Endothelial cell of umbilical vein (primary cell): Measurements from ENCODE around the gene CELF2. TPM values are rescaled to one million over a fixed set of nuclear protein-coding genes. Genes with fewer than 3 reads are reported as not detected.

Source experiments
- BruUV-seq: library from RNA; stranded (reverse); fragments of 400-500 nt; replicated peaks from 2 replicates; lab custom pipeline; 2021; lab: Mats Ljungman, UMichigan
- CTCF ChIA-PET: fragments of 300-600, 350-600 bp; sonication (Branson Sonifier 250); formaldehyde crosslinking; loops from one replicate; lab custom pipeline; 2021; ENCODE audit warnings: antibody characterized with exemption, inconsistent platforms; lab: Charles Lee
- POLR2A ChIA-PET: fragments of 300-600, 350-600 bp; sonication (Branson Sonifier 250); formaldehyde crosslinking; loops from one replicate; lab custom pipeline; 2021; ENCODE audit warnings: antibody characterized with exemption, inconsistent platforms; lab: Charles Lee
- DNase-seq: peaks from one replicate; pipeline ENCODE4 v3.0.0-alpha.2; 2011; ENCODE audit warnings: low read depth, low spot score
- FAIRE-seq: peaks from 2 replicates; lab custom pipeline; 2011; peaks lifted over from hg19 to GRCh38; lab: Jason Lieb, UNC
- H2AFZ ChIP-seq: 2 replicates; pipeline ENCODE4 v1.6.0; 2012; ENCODE audit warnings: low read depth, low read length, control low read depth, inconsistent platforms
- H3K27ac ChIP-seq: 2 replicates; pipeline ENCODE4 v1.5.1; 2011; ENCODE audit warnings: low read depth, mild to moderate bottlenecking, control low read depth, low read length, moderate library complexity; ENCODE audit not compliant: insufficient read depth
- H3K27me3 ChIP-seq, 2 experiments: 2 replicates each; pipeline versions ENCODE4 v1.6.0 to v1.6.1; 2011; ENCODE audit warnings: low read length in 2 of 2, mixed read lengths in 1 of 2; ENCODE audit not compliant: control insufficient read depth in 2 of 2, insufficient read depth in 2 of 2
- H3K36me3 ChIP-seq, 2 experiments: 2 replicates in 1 of 2; 3 replicates in 1 of 2; pipeline ENCODE4 v1.5.1; 2011; ENCODE audit warnings: low read length in 2 of 2, mild to moderate bottlenecking in 1 of 2, moderate library complexity in 1 of 2; ENCODE audit not compliant: control insufficient read depth in 2 of 2, insufficient read depth in 2 of 2; ENCODE audit errors: extremely low read depth in 1 of 2
- H3K4me1 ChIP-seq: 3 replicates; pipeline ENCODE4 v1.5.1; 2011; ENCODE audit warnings: mild to moderate bottlenecking, low read length; ENCODE audit not compliant: control insufficient read depth, insufficient read depth; ENCODE audit errors: extremely low read depth
- H3K4me2 ChIP-seq: 2 replicates; pipeline ENCODE4 v1.6.1; 2011; ENCODE audit warnings: low read length, control low read depth, mixed read lengths; ENCODE audit not compliant: insufficient read depth
- H3K4me3 ChIP-seq, 3 experiments: fragments of 200-600 bp in 1 of 3; sonication (generic), shearing (Covaris generic) in 1 of 3; replicated peaks in 1 of 3; 2 replicates each; pipeline ENCODE4 v1.5.1; 2011 to 2016; ENCODE audit warnings: control low read depth in 3 of 3, low read length in 3 of 3, mild to moderate bottlenecking in 2 of 3, inconsistent platforms in 1 of 3, low read depth in 1 of 3, moderate library complexity in 1 of 3; ENCODE audit not compliant: insufficient read depth in 1 of 3
- H3K79me2 ChIP-seq: 2 replicates; pipeline ENCODE4 v1.6.0; 2012; ENCODE audit warnings: low read length, inconsistent platforms; ENCODE audit not compliant: control insufficient read depth, insufficient read depth
- H3K9ac ChIP-seq: replicated peaks from 2 replicates; pipeline ENCODE3; 2011; ENCODE audit warnings: low read length, control low read depth; ENCODE audit not compliant: insufficient read depth; ENCODE audit errors: extremely low read depth
- H3K9me1 ChIP-seq: replicated peaks from 3 replicates; pipeline ENCODE4 v1.6.0; 2011; ENCODE audit warnings: mild to moderate bottlenecking, low read length; ENCODE audit not compliant: control insufficient read depth, insufficient read depth; ENCODE audit errors: extremely low read depth
- H3K9me3 ChIP-seq: replicated peaks from 2 replicates; pipeline ENCODE4 v1.5.1; 2012; ENCODE audit warnings: low read length, inconsistent platforms; ENCODE audit not compliant: control insufficient read depth, insufficient read depth
- H4K20me1 ChIP-seq: replicated peaks from 2 replicates; pipeline ENCODE3; 2011; ENCODE audit warnings: mild to moderate bottlenecking, low read length; ENCODE audit not compliant: control insufficient read depth, insufficient read depth; ENCODE audit errors: extremely low read depth
- CTCF ChIP-seq, 2 donors: IDR thresholded peaks; 1 replicate in 1 of 2; 2 replicates in 1 of 2; pipeline ENCODE4 v1.5.1; 2011; ENCODE audit warnings: low read length in 2 of 2, mild to moderate bottlenecking in 2 of 2, moderate library complexity in 2 of 2, control low read depth in 1 of 2, inconsistent platforms in 1 of 2, low read depth in 1 of 2; ENCODE audit not compliant: insufficient read depth in 1 of 2; ENCODE audit errors: extremely low read depth in 1 of 2
- EZH2 ChIP-seq: IDR thresholded peaks from 2 replicates; pipeline ENCODE4 v1.6.1; 2012; ENCODE audit warnings: borderline replicate concordance, low read depth, mild to moderate bottlenecking, moderate library complexity, low read length, inconsistent platforms; ENCODE audit not compliant: severe bottlenecking
- FOS ChIP-seq: IDR thresholded peaks from 2 replicates; pipeline ENCODE4 v1.6.1; 2011; ENCODE audit warnings: mild to moderate bottlenecking, low read length, moderate library complexity, borderline replicate concordance; ENCODE audit not compliant: insufficient read depth
- GATA2 ChIP-seq: IDR thresholded peaks from 2 replicates; pipeline ENCODE4 v1.7.0; 2011; ENCODE audit warnings: low read depth, mild to moderate bottlenecking, moderate library complexity, mixed read lengths, low read length; ENCODE audit not compliant: insufficient read length, insufficient read depth
- JUN ChIP-seq: IDR thresholded peaks from 2 replicates; pipeline ENCODE4 v1.6.1; 2011; ENCODE audit warnings: borderline replicate concordance, low read depth; ENCODE audit not compliant: insufficient read length, insufficient read depth
- MAX ChIP-seq: IDR thresholded peaks from 2 replicates; pipeline ENCODE4 v1.6.1; 2011; ENCODE audit not compliant: insufficient read depth, insufficient read length
- MYC ChIP-seq: IDR thresholded peaks from one replicate; pipeline ENCODE4 v1.6.1; 2011; ENCODE audit warnings: mild to moderate bottlenecking, low read depth, low read length
- POLR2A ChIP-seq: IDR thresholded peaks from 2 replicates; pipeline ENCODE4 v1.6.1; 2012; ENCODE audit warnings: low read depth, mild to moderate bottlenecking, control low read depth, low read length
- POLR2AphosphoS5 ChIP-seq: IDR thresholded peaks from 2 replicates; pipeline ENCODE4 v1.6.1; 2012; ENCODE audit warnings: low read depth, mild to moderate bottlenecking, control low read depth, low read length, moderate library complexity; ENCODE audit not compliant: insufficient read depth
- dilution Hi-C: fragments of 300-500 bp; cut with MboI; formaldehyde crosslinking; loops from one replicate; pipeline ENCODE4 v1.15.0; 2019; ENCODE audit warnings: low sequenced_read_pairs; ENCODE audit not compliant: extremely low pct_ligation_motif_present
- intact Hi-C: fragments of 100-400 bp; cut with micrococcal nuclease; formaldehyde crosslinking; loops from one replicate; pipeline ENCODE4 v1.10.0; 2022
- polyA plus RNA-seq, 4 experiments: library from polyadenylated mRNA; depleted of rRNA in 3 of 4; stranded (reverse) in 3 of 4; unstranded in 1 of 4; fragments of >200 nt; gene quantifications; 2 replicates each; pipeline versions ENCODE4 v1.2.1 to v1.2.3, GENCODE V29; 2011 to 2012; ENCODE audit warnings: missing spikeins in 1 of 4
- total RNA-seq: library from RNA; stranded (reverse); gene quantifications from 2 replicates; pipeline ENCODE4 v1.2.3, GENCODE V29; 2021

Gene CELF2
- total and polyA plus RNA-seq, 2 donors (not counting 3 experiments of a cell fraction or from before 2014, with no cell fraction given), result 21.6 to 42.6 TPM

- intact Hi-C loops (no loop called here), dilution Hi-C loops (no loop called here)
- TF ChIP-seq POLR2AphosphoS5 (no peak), EZH2 (no peak), JUN (no peak), CTCF (IDR thresholded peaks at IDR 0.05; ENCODE audit: extremely low read depth in 1 of 2, insufficient read depth in 1 of 2, low read depth in 1 of 2, low read length in 2 of 2) (no peak), GATA2 (no peak), MAX (no peak), FOS (no peak), MYC (no peak), POLR2A (no peak)
- H3K27ac ChIP-seq, result no peak overlapping the region
- no peaks in the 10 kb centered on the region for H3K9me3 ChIP-seq
- no peaks in the 10 kb centered on the region for H3K36me3 ChIP-seq
- no peaks in the 10 kb centered on the region for H3K79me2 ChIP-seq
- H3K9me1 ChIP-seq, result no peaks in the 10 kb centered on the region
- peaks cover 3 to 6% of the 10 kb centered on the region in 2 experiments for H3K27me3 ChIP-seq
- CTCF ChIA-PET, result no interaction called here
- no peak overlapping the region for H3K4me2 ChIP-seq
- no peak overlapping the region for H3K4me3 ChIP-seq
- H3K4me1 ChIP-seq, result no peaks in the 10 kb centered on the region
- no peak overlapping the region for H3K9ac ChIP-seq
- no peak for FAIRE-seq
- no peaks in the 10 kb centered on the region for H4K20me1 ChIP-seq
- POLR2A ChIA-PET, result no interaction called here
- DNase-seq, result no peak
- H2AFZ ChIP-seq, result no peak overlapping the region
- no TSS peak for BruUV-seq
Observed at GRCh38 chr10:11009471-11010308, 8.0 kb upstream of the CELF2 start.
